GM04504 (cell line): ENCODE measurements around the gene FAM25A.

ENCODE experiments used
- DNase-seq: peaks from one replicate; pipeline ENCODE4 v3.0.0-alpha.2; 2012; ENCODE audit warnings: low read depth

Gene FAM25A

DNA sequence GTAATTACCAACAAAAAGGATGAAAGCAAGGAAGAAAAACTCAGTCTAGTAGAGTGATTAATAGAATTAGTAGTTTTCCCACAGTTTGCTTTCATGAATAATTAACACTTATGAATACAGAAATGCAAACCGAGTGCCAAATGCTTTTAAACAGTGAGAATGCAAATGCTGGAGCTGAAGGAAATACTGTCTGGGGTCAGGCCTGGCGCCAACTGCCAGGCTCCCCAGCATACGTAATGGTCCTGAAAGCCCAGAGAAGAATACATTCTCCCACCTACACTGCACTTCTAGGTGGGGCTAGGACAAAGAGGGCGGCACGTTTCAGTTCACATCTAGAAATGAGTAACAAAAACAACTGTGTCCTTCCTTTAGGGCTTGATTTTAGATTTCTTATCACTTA lies 44.6 kb downstream of the FAM25A start:
- DNase-seq = no peak

DNA sequence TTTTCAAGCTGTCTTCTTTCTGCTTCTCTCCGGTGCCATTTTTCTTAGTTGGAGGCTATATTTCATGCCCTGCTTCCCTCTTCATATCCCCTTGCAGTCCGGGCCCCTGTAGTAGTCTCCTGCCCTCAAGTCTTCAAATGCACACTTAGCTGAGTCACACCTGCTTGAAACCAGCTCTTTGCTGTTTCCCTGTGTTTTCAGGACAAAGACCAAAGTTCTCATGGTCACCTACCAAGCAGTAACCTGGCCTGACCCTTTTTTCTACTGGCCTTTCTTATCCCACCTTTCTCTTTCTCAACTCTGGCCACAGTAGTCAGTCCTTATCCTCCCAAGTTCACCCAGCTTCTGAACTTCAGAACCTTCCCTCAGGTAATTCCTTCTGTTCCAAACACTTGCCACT lies 46.1 kb downstream of the FAM25A start:
- DNase-seq = no peak

DNA sequence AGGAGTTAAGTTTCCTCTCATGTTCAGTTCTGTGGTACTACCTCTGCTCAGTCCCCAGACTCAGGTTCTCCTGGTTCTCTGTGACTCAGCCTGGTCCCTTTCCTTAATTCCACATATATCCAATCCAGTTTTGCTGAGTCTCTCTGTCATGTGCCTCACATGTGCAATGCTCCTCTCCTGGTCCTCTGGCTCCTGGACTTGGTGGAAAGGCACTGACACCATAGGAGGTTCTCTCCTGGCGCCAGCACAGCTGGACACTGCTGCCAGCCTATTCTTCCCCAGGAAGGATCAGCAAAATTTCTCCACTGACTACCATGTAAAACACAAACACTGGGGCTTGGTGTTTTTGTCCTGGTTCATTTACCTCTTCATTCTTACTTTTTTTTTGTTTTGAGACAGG lies 46.8 kb downstream of the FAM25A start:
- DNase-seq = no peak

DNA sequence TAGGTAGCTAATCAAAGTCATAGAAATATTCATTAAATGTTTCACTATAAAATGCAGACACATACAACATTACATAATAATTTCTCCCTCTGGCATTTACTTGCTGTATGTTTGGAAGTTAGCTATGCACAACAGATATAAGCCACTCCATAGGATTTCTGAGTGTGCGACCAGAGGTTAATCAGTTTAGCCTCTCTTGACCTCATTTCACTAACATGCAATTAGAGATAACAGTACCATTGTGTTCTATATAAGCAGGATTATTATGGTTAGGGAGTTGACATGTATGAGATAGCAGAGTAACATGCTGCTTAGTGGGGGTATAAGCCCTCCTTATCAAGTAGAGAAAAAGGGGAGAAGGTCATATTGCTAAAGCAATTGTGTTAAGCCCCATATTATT lies 48.2 kb downstream of the FAM25A start:
- DNase-seq = no peak

DNA sequence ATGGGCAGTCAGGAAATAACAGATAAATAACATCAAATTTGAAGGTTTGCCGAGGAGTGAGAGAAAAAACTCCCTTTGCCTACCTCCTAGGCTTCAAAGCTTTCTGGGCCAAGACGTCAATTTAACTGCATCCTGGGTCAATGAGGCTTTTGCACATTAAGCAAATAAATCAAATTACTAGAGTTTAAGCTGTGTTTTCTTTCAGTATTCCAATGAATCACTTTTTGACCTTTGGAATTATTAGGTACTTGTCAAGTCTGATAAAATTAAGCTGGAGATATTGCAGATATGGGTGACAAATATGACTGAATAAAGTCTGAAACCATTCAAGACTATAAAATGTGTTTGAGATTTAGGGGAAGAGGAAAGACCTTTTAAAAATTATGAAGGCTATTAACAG lies 52.4 kb downstream of the FAM25A start:
- DNase-seq = no peak
